NCI-H2196 treated with DMSO at 0.1 percent for 48 hours (cell line): ENCODE data around the gene STX16.

Source experiments
- DNase-seq: peaks from one replicate; lab custom pipeline; 2025; ENCODE audit not compliant: unreplicated experiment; lab: John Stamatoyannopoulos, UW

Gene STX16

GRCh38 chr20:58650776-58651558 is at the start of gene STX16:
Gene STX16 (plus strand): TSS chr20:58651283. CDS start chr20:58652007, 724 bp downstream.
- DNase-seq, result peak; percentile 88

GRCh38 chr20:58602124-58602523 is 49.0 kb upstream of the STX16 start:
- DNase-seq, result no peak

GRCh38 chr20:58603721-58604120 is 47.4 kb upstream of the STX16 start:
- DNase-seq, result no peak

GRCh38 chr20:58604128-58604881 is 46.8 kb upstream of the STX16 start:
- DNase-seq, result no peak

GRCh38 chr20:58605292-58606065 is 45.6 kb upstream of the STX16 start:
- no peak for DNase-seq

- DNase-seq, result no peak
These were observed 44.9 kb upstream of the STX16 start for GRCh38 chr20:58606184-58606583.

- DNase-seq, result no peak
These were observed 42.8 kb upstream of the STX16 start for GRCh38 chr20:58608096-58608840.

- DNase-seq, result no peak
These were observed 42.1 kb upstream of the STX16 start for GRCh38 chr20:58609026-58609425.

GRCh38 chr20:58610071-58610800 is 40.8 kb upstream of the STX16 start:
- no peak for DNase-seq

GRCh38 chr20:58610811-58611210 is 40.3 kb upstream of the STX16 start:
- DNase-seq, result no peak

- no peak for DNase-seq
These were observed 39.6 kb upstream of the STX16 start for GRCh38 chr20:58611236-58612030.

GRCh38 chr20:58612121-58612691 is 38.9 kb upstream of the STX16 start:
- no peak for DNase-seq

GRCh38 chr20:58613061-58613854 is 37.8 kb upstream of the STX16 start:
- DNase-seq, result no peak

GRCh38 chr20:58614366-58614765 is 36.7 kb upstream of the STX16 start:
- DNase-seq, result no peak

- DNase-seq, result no peak
These were observed 35.9 kb upstream of the STX16 start for GRCh38 chr20:58614984-58615760.

GRCh38 chr20:58616411-58616810 is 34.7 kb upstream of the STX16 start:
- no peak for DNase-seq

GRCh38 chr20:58617158-58617557 is 33.9 kb upstream of the STX16 start:
- DNase-seq, result no peak
